HG03066 (cell line): ENCODE results near the gene UQCRFS1.
"Not testable (repeated sequence)": the region's sequence is repeated elsewhere in the genome, so short reads cannot be mapped to it uniquely, and the experiment has no call there.

Source experiments
- ATAC-seq: cut with Tn5 transposase; IDR thresholded peaks from one replicate; pipeline ENCODE4 v1.9.1; 2021; ENCODE audit warnings: low read depth; ENCODE audit not compliant: unreplicated experiment

Gene UQCRFS1

DNA sequence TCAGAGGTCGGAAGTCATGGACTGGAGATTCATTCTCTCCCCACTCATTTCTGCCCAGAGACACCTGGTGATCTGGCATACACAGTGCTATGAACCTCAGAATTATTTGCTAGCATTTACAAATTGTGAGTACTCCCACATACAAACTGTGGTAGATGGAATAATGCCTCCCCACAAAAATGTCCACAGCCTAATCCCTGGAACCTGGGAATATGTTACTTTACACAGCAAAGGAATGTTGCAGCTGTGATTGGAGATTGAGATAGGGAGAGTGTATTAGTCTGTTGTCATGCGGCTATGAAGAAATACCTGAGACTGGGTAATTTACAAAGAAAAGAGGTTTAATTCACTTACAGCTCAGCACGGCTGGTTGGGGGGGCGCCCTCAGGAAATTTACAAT is 3.1 kb upstream of the UQCRFS1 start:
- ATAC-seq, result no peak

- no peak for ATAC-seq
Measured at GRCh38 chr19:29215322-29215845, 2.4 kb upstream of the UQCRFS1 start.

- no peak for ATAC-seq
Measured at GRCh38 chr19:29214411-29214810, 1.5 kb upstream of the UQCRFS1 start.

GRCh38 chr19:29212356-29212647 is 649 bp downstream of the UQCRFS1 start:
- ATAC-seq, result no peak

GRCh38 chr19:29211562-29212355 is 1.2 kb downstream of the UQCRFS1 start:
- ATAC-seq, result no peak

DNA sequence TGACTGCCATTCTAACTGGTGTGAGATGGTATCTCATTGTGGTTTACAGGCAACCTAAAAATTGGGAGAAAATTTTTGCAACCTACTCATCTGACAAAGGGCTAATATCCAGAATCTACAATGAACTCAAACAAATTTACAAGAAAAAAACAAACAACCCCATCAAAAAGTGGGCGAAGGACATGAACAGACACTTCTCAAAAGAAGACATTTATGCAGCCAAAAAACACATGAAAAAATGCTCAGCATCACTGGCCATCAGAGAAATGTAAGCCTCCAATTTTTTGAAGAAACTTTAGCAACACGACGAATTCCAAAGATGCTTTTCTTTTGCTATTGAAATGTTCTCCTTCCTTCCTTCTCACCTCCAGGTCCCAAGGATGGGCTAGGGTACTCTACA is 1.9 kb downstream of the UQCRFS1 start:
- not testable (repeated sequence) for ATAC-seq

GRCh38 chr19:29210502-29210901 is 2.4 kb downstream of the UQCRFS1 start:
- ATAC-seq, result not testable (repeated sequence)

GRCh38 chr19:29207403-29208187 is 5.4 kb downstream of the UQCRFS1 start:
- ATAC-seq, result not testable (repeated sequence)

DNA sequence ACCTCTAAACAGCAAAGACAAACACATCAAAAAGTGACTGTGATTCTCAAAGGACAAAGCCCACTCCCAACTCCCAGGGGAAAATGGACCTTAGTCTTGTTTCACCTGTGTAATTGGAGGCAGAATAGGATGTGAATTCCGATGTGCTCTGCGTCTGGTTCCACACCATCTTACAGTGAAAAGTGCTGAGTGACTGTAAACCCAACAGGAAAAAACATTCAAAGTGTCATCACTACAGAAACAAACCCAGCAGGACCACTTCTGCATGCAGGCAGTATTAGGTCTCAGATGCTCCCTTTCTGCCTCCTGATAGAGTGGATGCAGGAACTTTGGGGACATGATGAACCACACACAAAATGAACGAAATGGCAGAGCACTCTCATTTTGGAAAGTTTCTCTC is 6.5 kb downstream of the UQCRFS1 start:
- ATAC-seq, result no peak

- ATAC-seq, result no peak
Measured at GRCh38 chr19:29202281-29202680, 10.7 kb downstream of the UQCRFS1 start.

DNA sequence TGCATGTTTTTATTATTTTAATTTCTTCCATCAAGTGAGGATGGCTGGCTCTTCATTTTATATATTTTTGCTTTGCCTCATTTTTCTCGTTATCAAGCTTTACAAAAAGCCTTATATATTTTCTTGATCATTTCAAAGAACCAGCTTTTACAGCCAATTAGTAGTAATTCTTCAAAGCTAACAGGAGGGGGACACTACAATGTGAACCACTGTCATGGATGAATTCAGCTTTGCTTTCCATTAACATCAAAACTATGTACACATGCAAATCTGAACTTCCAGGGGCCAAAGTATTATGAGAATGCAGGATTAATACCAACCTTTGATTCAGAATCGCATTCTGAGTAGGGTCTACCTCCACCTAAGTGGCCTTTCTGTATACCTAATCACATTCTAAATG is 11.1 kb downstream of the UQCRFS1 start:
- ATAC-seq, result no peak

GRCh38 chr19:29194658-29195057 is 18.3 kb downstream of the UQCRFS1 start:
- ATAC-seq, result no peak

DNA sequence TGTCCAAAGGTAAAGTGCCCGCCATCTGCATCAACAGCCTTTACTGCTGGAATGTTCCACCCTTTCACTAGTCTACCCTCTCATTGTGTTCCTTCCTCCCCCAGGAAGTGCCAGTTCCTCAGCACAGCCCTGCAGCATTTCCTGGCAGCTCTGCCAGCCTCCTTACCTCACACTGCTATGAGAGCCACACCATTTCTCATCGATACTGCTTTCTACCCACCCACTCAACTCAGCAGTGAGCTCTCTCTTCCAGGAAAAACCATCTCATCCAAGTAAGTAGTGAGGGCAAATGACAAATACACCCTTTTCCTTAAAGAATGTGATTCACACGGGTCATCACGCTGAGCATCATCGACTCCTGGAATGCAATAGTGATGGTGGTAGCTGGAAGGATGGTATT is 19.8 kb downstream of the UQCRFS1 start:
- ATAC-seq, result no peak

DNA sequence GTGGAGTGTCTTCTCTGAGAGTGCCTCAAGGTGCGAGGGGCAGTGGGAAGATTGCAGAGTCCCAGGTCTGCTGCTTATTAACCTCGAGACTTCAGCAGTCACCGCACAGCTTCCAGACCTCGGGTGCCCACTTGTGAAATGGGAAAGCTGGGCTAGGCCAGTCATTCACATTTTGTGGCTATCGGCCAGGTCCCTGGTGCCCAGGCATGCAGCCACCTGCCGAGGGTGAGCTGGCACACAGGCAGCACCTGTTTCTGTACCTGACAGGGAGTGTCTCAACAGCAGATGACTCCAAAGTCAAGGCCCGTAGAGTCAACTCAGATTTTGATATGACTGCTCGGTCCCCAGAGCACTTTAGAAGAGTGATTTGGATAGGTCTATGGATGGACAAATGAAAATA is 21.9 kb downstream of the UQCRFS1 start:
- ATAC-seq, result no peak

- ATAC-seq, result no peak
Measured at GRCh38 chr19:29189033-29189360, 24.0 kb downstream of the UQCRFS1 start.

DNA sequence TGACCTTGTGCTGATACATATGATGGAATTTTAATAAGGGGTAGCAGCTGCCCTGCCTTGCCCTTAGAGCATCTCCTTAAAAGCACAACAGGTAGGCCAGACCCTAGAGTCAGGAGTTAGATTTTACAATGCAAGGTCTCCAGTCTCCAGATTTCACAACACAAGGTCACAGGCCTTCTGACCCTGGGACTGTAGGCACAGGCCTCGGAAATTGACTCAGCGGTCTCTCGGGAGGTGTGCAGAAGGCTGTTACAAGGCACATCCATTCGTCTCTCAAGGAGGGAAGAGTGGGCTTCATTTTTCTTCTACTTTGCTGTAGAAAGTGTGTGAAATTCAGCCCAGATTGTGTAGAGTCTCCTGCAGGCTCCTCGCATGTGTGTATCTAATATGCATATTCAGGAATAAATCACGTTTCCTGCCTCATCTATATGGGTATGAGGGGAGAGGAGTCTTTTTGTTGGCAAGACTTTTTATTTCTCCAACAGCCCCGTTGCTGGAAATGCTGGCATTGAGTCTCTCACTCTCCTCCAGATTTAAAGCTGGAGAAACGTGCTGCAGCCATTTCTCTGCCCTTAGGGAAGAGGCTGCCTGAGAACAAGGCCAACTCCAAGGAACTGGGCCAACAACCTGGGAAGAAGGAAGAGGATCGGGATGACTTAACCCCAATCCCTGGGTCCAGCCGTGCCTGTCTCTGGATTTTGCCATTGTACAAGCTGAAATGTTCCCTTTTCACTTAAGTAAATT is 24.5 kb downstream of the UQCRFS1 start:
- no peak for ATAC-seq

GRCh38 chr19:29187676-29188075 is 25.3 kb downstream of the UQCRFS1 start:
- ATAC-seq, result no peak

GRCh38 chr19:29185427-29185826 is 27.5 kb downstream of the UQCRFS1 start:
- ATAC-seq, result no peak

DNA sequence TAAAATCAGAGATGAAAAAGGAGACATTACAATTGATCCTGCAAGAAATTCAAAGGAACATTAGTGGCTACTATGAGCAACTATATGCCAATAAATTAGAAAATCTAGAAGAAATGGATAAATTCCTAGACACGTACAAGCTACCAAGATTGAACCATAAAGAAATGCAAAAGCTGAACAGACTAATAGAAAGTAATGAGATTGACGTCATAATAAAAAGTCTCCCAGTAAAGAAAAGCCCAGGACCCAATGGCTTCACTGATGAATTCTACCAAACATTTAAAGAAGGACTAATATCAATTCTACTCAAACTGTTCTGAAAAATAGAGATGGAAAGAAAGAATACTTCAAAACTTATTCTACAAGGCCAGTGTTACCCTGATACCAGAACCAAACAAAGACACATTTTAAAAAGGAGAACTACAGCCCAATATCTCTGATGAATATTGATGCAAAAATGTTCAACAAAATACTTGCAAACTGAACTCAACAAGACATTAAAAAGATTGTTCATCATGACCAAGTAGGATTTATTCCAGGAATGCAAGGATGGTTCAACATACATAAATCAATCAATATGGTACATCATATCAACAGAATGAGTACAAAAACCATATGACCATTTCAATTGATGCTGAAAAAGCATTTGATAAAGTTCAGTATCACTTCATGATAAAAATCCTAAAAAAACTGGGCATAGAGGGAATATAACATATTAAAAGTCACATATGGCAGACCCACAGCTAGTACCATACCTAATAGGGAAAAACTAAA is 35.8 kb downstream of the UQCRFS1 start:
- ATAC-seq, result no peak

- no peak for ATAC-seq
Measured at GRCh38 chr19:29173896-29174295, 39.1 kb downstream of the UQCRFS1 start.

DNA sequence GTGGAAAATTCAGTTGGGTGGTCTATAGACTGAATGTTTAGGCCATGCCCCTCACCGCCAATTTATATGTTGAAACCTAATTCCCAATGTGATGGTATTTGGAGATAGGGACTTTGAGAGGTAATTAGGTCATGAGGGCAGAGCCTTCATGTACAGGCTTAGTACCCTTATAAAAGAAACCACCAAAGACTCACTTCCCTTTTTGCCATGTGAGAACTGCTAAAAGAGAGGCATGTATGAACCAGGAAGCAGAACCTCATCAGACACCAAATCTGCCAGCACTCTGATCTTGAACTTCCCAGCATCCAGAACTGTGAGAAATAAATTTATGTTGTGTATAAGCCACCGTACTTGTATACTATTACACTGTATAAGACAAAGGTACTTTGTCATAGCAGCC is 40.6 kb downstream of the UQCRFS1 start:
- ATAC-seq, result no peak
